GM18508 (cell line): ENCODE data around the gene NAALADL2.
"Not testable (repeated sequence)": the region's sequence is repeated elsewhere in the genome, so short reads cannot be mapped to it uniquely, and the experiment has no call there.

Experiments
- ATAC-seq: cut with Tn5 transposase; IDR thresholded peaks from one replicate; pipeline ENCODE4 v1.9.1; 2021; ENCODE audit warnings: moderate number of reproducible peaks; ENCODE audit not compliant: insufficient read depth, unreplicated experiment

The NAALADL2 gene

DNA sequence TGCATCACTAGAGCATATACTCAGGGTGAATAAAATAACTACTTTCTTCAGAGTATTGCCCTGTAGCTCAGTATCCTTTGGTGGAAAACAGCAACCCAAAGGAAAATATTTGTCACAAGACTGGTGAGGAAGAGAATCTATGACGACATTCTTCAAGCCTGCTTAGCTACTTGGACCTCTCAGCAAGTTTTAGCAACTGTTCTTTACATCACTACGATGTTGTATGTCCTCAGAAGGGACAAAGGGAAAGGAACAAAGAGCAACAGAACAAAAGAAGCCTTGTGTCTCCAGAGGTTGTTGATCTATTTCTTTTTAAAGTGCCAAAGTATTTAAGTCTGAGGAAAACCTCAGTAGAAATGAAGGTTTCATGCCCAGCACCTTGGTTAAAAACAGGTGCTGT lies 746.7 kb downstream of the NAALADL2 start:
- ATAC-seq = no peak

DNA sequence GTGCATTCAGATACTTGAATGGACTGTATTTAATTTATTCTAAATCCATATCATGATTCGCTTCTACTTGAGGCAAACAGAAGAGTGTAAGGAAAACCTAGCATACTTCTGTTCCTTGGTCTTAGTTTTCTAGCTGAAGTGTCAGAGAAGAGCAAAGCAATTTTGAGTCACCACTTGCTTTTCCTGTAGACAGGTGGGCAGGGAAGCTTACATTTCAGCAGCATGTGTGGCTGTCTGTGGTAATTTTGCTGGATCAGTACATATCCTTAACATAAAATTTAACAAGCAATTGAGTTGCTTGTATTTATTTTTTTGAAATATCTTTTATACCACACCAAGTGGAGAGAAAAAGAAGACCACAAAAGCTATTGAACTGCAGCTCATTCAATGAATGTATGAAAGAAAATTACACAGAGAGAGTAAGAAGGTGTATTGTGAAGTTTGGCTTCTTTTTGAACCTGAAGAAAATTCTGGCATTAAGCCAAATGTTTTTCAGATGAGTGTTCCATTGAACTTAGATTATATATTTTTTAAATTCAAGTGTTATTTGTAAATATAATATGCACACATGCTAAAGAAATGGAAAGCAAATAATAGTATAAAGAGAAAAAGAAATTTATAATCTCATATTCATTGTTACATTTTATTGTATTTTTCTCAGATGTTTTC lies 747.6 kb downstream of the NAALADL2 start:
- ATAC-seq = no peak

DNA sequence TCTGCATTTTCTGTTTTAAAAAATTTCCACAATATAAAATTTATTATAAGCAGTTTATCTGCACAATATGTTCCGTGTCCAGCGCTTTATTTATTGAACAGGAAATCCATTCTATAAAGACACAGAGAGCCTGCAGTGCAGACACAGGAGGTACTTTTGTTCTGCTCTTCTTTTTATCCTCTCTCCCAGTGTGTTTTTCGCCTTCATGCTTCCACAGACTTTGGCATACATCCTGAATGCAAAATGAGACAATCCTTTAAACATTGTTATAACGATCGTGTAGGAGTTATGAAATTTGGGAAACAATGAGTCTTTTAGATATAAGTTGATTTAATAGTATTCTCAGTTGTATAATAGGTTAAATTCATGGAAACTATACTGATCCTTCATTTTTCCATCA lies 749.2 kb downstream of the NAALADL2 start:
- ATAC-seq = no peak

DNA sequence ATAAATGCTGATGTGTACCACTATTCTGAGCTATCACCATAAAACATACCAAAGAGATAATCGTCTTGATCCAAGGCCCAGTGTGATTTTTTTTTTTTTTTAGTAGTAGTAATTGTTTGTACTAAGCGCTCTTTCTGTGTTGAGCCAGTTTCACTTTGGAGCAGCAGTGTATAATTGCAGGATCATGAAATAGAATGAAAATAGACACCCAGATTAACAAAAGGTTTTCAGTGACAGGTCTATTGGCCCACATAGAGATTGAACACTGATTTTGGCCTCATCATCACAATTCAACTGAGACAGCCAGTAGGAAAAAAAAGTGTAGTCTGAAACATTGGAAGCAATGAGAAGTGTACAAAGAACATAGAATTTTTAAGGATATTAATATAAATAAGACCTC lies 749.8 kb downstream of the NAALADL2 start:
- ATAC-seq = no peak

DNA sequence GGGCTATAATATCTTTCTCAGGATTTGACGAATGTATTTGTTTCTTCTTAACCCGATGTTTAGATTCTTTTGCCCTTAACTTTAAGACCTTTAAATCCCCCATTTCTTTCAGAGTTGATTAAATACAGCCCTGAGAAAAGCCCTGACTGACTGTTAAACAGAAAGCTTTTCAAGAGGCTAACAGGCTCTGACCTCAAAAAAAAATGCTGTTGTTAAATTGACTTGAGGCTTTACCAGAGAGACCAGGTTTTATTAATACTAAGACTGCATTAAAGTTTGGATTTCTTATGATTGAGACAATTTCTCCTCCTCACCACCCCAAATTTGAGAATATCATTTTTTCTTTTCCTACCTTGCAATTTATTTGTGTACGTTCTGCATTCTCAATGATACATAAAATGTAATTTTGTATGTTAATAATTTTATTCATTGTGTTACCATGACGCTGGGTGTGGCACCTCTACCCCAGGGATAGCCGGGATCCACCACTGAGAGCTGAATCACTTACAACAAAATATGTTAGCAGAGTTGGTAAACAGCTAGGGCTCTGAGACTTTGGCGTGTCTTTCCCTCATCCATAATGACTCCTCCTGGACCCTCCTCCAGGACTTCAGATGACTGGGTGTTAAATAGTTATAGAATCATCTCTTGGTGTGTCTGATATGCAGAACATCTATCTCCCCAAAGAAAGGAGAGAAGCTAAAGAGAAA lies 753.5 kb downstream of the NAALADL2 start:
- ATAC-seq = no peak

DNA sequence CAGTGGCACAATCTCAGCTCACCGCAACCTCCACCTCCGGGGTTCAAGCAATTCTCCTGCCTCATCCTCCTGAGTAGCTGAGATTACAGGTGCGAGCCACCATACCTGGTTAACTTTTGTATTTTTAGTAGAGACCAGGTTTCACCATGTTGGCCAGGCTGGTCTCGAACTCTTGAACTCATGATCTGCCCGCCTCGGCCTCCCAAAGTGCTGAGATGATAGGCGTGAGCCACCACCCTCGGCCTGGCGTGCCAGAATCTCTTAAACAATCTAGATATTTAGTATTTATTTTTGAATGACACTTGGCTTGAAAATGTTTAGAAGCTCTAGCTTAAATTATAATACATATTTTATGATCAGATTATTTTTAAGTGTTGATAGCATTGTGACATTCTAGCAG lies 755.0 kb downstream of the NAALADL2 start:
- not testable (repeated sequence) for ATAC-seq

DNA sequence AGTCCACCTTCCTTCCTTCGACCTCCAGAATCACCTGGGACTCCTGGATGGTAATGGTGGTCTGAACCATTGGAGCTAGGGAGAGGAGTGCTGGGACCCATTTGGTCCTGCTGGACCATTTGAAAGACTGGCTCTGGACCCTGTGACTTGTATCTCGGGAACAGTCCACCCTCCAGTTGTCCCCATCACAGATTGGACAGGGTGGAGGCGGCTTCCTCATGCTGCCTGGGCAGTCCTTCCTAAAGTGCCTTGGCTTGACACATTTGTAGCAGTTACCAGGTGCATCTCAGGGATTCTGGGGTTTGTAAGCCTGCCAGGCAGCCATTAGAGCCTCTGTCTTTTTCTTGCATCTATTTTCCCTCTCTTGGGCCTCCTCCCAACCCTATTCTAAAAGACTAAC lies 758.1 kb downstream of the NAALADL2 start:
- no peak for ATAC-seq

DNA sequence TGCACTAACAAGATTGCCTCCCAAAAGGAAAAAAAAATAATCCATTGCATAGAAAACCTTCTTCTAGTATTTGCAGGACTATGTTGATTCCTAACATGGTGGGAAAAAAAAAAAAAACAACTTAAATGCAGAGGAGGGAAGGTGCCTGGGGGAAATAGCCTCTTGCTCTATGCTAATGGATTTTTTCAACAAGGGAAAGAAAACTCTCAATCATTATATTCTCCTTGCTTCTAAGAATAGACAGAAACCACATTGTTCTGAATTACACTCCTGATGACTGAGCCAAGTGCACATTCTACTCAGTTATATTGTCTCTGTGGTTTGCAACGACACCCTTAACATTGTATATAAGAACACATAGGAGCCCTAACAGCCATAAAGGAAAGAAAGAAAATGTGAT lies 760.2 kb downstream of the NAALADL2 start:
- ATAC-seq = no peak

DNA sequence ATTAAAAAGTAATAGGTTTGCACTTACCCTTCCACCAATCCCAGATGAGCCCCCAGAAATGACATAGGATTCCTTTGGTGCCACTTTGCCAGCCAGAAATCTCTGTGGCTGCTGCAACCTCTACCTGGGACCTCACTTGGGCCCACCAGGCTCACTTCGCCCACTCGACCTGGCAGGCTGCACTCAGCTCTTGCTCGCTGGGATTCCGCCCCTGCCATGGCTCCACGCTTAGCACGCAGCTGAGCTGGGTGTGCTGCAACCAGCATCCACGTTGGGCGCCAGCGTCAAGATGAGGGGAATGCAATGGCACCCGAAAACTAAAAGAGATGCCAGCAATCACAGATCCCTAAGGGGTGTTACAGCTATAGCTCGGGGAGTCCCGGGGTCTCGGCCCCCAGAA lies 761.0 kb downstream of the NAALADL2 start:
- ATAC-seq = no peak

DNA sequence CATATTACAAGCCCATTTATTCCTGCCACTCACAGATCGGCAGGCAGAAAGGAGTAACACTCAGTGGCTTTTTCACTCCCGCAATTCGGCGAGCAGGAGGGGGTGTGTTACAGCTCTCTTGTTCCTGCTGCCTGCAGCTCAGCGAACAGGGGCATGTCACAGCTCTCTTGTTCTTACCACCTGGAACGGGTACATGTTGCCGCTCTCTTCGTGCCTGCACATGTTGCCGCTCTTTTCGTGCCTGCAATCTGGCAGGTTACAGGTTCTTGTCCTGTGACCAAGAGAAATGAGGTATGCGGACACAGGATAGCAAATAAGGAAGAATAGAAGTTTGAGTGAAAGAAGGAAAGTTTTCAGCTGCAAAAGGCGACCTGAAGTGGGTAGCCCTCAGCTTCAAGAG lies 761.4 kb downstream of the NAALADL2 start:
- no peak for ATAC-seq

DNA sequence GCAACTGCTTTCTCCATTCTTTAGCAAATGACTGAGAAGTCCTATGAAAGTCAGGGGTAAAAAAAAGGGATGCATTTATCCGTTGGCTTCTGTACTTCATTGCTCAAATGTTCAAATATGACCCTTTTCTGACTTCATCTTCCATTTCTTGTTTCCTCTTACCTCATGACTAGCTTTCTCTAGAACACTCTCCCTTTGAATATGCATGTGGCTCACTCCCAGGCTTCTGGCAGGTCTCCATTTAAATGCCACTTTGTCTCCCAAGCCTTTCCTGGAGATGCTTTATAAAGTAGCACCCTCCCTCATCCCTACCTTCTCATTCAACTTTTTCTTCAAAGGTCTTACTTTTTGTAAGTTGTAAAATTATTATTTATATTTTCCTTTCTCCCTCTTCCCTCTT lies 781.8 kb downstream of the NAALADL2 start:
- ATAC-seq = no peak

DNA sequence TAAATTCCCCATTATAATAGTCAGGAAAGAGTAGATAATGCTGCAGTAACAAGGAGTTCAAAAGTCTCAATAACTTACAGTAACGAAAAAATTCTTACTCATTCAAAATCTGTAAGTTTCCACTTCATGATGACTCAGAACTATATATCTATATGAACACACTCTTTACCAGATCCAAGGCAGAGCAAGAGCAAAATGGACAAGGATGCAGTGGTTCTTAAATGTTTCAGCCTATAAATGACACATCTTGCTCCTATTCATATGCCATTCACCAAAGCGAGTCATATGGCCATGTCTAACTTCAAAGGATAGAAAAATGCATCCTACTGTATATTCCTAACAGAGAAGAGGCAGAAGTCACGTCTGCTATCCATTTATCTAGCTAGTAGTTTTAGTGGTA lies 787.7 kb downstream of the NAALADL2 start:
- no peak for ATAC-seq

DNA sequence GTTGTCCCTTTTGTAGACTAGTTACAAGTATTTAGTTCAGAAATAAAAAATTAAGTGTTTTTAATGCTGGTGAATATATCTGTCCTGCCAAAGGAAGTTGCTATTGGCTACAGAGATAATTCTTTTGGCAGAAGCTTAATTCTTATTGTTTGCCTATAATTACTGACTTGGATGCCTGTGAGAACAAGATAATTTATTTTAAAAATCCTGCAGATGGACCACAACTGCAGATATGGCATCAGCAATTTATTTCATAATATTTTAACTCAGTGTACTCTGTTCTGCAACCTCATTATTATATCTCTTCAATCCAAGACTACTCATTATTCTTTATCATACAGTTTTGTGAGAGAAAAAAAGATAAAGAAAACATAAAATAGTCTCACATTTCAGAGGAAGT lies 789.8 kb downstream of the NAALADL2 start:
- no peak for ATAC-seq

DNA sequence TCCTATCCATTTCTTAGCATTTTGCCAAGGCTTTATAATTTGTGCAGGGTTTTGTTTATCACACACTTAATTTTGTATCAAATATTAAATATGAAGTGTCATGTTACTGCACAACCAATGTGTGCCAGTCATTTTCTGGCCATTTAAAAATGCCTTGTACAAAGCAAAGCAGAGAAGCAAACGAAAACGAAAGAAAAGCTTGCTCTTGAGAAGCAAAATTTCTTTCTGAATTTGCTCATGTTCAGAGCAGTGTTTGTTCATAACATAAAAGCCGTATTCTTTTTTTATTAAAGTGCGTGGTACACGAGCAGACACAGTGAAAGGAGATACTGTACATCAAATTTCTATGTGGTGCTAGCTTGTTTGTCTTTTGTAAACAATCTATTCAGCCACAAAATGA lies 792.6 kb downstream of the NAALADL2 start:
- no peak for ATAC-seq

DNA sequence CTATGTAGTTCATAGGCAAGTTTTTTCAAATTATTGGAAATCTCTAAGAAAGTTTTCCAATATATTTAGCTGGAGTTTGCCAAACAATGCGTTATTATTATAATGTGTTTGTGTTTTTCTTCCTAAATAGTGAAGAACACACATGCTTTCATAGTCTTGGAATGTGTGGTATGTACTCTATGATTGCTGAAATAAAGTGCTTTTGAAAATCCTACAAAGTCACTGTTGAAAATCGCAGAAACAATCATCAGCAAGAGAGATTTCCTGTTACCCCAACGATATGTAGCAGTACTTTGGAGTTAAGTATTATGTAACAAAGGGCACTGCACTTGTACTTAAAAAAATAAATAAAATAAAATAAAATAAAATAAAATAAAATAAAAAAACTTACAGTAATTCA lies 796.2 kb downstream of the NAALADL2 start:
- ATAC-seq = no peak

DNA sequence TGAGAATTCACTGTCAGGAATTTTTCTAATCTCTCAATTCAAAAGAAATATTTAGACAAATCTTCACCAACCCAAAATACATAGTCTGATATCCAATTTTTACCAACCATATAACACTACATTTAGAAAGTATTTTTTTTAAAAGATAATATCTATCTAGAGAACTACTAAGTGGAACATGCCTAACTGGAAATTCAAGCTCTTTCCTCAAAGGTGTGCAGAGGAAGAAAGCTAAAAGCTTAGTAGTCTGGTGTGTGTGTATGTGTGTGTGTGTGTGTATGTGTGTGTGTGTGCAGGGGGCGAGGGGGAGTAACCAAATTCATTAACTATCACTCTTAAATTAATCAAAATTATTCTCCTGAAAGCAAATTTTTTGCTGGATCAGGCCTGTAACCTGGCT lies 797.3 kb downstream of the NAALADL2 start:
- no peak for ATAC-seq

DNA sequence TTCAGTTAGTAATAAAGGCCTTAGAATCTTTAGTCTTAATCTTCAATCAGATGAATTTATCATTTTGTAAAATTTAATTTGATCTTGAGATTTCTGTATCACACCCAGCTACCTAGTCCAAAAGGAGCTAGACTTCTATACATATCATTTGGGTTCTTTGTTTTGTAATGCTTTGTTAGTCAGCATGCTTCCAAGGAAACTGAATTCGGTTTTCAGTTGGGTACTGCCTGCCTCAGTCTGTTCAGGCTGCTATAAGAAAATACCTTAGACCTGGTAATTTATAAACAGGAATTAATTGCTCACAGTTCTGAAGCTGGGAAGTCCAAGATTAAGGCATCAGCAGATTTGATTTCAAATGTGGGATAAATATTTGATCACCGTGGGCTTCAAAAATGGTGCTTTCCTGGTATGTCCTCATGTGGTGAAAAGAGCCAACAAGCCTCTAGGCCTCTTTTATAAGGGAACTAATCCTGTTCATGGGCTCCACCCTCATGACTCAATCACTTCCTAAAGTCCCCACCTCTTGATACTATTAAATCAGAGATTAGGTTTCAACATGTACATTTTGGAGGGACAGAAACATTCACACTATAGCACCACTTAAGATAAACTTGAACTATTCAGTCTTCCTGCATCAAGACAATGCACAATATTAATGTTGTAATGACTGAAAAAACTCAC lies 800.7 kb downstream of the NAALADL2 start:
- ATAC-seq = no peak

DNA sequence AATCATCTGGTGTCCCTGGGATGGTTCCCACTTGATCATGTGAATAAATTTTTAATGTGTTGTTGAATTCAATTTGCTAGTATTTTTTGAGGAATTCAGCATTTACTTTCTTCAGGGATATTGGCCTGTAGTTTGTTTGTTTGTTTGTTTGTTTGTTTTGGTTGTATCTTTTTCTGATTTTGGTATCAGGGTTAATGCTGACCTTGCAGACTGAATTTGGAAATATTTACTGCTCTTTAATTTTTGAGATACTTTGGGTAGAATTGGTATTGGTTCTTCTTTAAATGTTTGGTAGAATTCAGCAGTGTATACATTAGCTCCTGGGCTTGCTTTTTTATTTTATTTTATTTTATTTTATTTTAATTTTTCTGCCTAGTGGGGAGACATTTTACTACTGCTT lies 803.7 kb downstream of the NAALADL2 start:
- no peak for ATAC-seq

DNA sequence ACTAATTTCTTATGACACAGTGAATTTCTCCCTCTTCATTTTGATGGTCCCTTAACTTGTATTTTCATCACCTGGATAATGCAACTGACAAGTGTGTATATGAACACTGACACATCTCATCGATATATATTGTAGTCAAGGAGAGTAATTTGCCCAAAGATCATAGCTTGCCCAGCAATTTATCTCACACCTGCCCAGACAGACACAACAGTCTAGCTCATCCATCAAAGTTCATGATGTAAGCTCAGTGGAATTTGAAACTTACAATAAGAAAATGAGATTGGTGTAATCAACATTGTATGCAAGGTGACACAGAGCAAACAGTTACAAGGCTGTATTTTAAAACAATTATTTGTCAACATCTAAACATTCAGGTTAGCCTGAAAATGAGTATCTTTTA lies 805.8 kb downstream of the NAALADL2 start:
- ATAC-seq = no peak

DNA sequence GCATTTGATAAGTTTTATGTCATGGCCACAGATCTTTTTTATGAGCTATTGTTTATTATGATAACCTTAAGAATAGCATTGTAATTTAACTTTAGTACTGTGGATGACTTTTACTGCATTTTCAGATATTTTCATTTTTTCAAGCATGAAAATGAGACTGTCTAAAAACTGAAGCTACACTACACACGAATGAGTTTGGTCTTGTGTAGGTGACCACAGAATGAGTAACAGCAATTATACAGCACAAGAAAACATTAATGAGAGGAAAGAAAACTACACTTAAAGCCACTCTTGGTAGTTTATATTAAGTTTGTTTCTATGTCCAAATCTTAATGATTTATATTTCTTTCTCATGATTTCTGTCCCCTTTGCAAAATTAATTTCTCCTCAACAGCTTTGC lies 809.2 kb downstream of the NAALADL2 start:
- ATAC-seq = no peak

DNA sequence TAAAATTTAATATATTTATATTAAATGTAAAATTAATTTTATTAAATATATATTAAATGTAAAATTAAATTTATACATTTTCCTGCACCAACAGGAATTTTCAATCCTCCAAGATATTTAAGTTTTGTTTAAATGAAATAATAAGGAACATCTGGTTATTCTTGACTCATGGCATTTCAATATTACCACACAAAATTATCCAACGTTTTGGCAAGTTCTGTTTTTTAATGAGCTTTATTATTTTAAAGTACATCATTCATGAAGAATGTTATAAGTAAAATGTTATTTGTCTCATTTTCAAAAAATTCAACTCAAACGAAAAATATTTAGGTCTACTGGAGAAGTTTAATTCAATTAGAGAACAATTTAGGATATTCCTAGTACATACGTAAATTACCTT lies 811.4 kb downstream of the NAALADL2 start:
- ATAC-seq = no peak
